Hippocampal formation (tissue), 2 donors: Measurements from ENCODE around the gene PRDX1.
A peak's percentile ranks its signal among the peaks of the same experiment; 100 is the strongest.
"Not testable (repeated sequence)": the region's sequence is repeated elsewhere in the genome, so short reads cannot be mapped to it uniquely, and the experiment has no call there.

Source experiments
- DNase-seq, 2 donors: peaks; one replicate each; lab custom pipeline; 2025; lab: John Stamatoyannopoulos, UW

The PRDX1 gene

GRCh38 chr1:45503462-45504360, 18.0 kb downstream of the PRDX1 start:
- DNase-seq: no peak

GRCh38 chr1:45501505-45501859, 20.2 kb downstream of the PRDX1 start:
- DNase-seq: no peak

- no peak for DNase-seq
These were observed 22.3 kb downstream of the PRDX1 start for GRCh38 chr1:45499415-45499769.

GRCh38 chr1:45498279-45498678, 23.4 kb downstream of the PRDX1 start:
- no peak for DNase-seq

GRCh38 chr1:45493116-45493697, 28.5 kb downstream of the PRDX1 start:
- peak; percentile 35 to 62 for DNase-seq

GRCh38 chr1:45492691-45493090, 29.0 kb downstream of the PRDX1 start:
- DNase-seq: no peak

- no peak for DNase-seq
These were observed 30.0 kb downstream of the PRDX1 start for GRCh38 chr1:45491487-45492260.

GRCh38 chr1:45490626-45491486, 30.8 kb downstream of the PRDX1 start, which contains the start of gene TESK2:
Gene TESK2 (minus strand): TSS chr1:45491163. CDS start chr1:45457785, 33,378 bp downstream.
- peak; percentile 99 for DNase-seq

GRCh38 chr1:45490121-45490625, 31.5 kb downstream of the PRDX1 start:
- DNase-seq: peak in 1 of 2 donors; percentile 47

GRCh38 chr1:45489379-45489778, 32.3 kb downstream of the PRDX1 start:
- not testable (repeated sequence) for DNase-seq

GRCh38 chr1:45488666-45489377, 32.9 kb downstream of the PRDX1 start:
- peak in 1 of 2 donors; percentile 32 for DNase-seq

- peak in 1 of 2 donors; percentile 63 for DNase-seq
These were observed 35.7 kb downstream of the PRDX1 start for GRCh38 chr1:45485949-45486348.

GRCh38 chr1:45479039-45479748, 42.5 kb downstream of the PRDX1 start:
- no peak for DNase-seq

GRCh38 chr1:45478121-45478814, 43.4 kb downstream of the PRDX1 start:
- no peak for DNase-seq

GRCh38 chr1:45477646-45478045, 44.0 kb downstream of the PRDX1 start:
- DNase-seq: no peak

GRCh38 chr1:45474194-45474593, 47.5 kb downstream of the PRDX1 start:
- DNase-seq: not testable (repeated sequence)

- no peak for DNase-seq
These were observed 48.4 kb downstream of the PRDX1 start for GRCh38 chr1:45473302-45473701.

GRCh38 chr1:45470306-45470798, 51.3 kb downstream of the PRDX1 start:
- DNase-seq: no peak

GRCh38 chr1:45467353-45467752, 54.3 kb downstream of the PRDX1 start:
- DNase-seq: not testable (repeated sequence)
